ENCODE measurements around the gene INTS6L. TPM values are rescaled to one million over a fixed set of nuclear protein-coding genes. Genes with fewer than 3 reads are reported as not detected.

The INTS6L gene
- total RNA-seq, 2 experiments from 2014 or later, result 26.7 to 30.5 TPM

GRCh38 chrX:135549519-135549918, 29.1 kb downstream of the INTS6L start:
- ChIA-PET POLR2A (no interaction called here), CTCF (no interaction called here)
- Mint-ChIP-seq H3K4me3 (no peak overlapping the region), H3K27me3 (no peaks in the 10 kb centered on the region), H3K27ac (no peak overlapping the region), H3K36me3 (ENCODE audit: low read depth) (peaks cover 79% of the 10 kb centered on the region), H3K4me1 (ENCODE audit: low read depth) (peaks cover 5% of the 10 kb centered on the region), H3K9me3 (no peaks in the 10 kb centered on the region)
- Histone ChIP-seq H3K27ac (ENCODE audit: low read depth in 1 of 2, low read length in 2 of 2) (no peak overlapping the region), H3K27me3 (ENCODE audit: control insufficient read depth in 1 of 2, insufficient read depth in 2 of 2, low read length in 2 of 2) (no peaks in the 10 kb centered on the region), H3K4me1 (ENCODE audit: insufficient read depth, low read length) (peaks cover under 1% of the 10 kb centered on the region), H3K9me3 (ENCODE audit: control insufficient read depth in 1 of 2, insufficient read depth in 1 of 2, low read length in 2 of 2) (no peaks in the 10 kb centered on the region), H3K4me3 (ENCODE audit: low read length) (no peak overlapping the region), H3K36me3 (ENCODE audit: insufficient read depth, low read length) (peaks cover 44% of the 10 kb centered on the region)
- intact Hi-C loops (cut with DNase I, micrococcal nuclease), result no loop called here
- no peak for TF ChIP-seq CTCF (IDR thresholded peaks at IDR 0.05)
- no peak for ATAC-seq (ENCODE audit: poor library complexity)
- no peak for DNase-seq

GRCh38 chrX:135556055-135556454, 35.6 kb downstream of the INTS6L start:
- CTCF ChIA-PET, result no interaction called here
- peaks cover 27% of the 10 kb centered on the region for H3K36me3 ChIP-seq (ENCODE audit: insufficient read depth, low read length)
- H3K9me3 Mint-ChIP-seq, result no peaks in the 10 kb centered on the region
- DNase-seq (no peak), ATAC-seq (ENCODE audit: poor library complexity) (no peak)
- POLR2A ChIA-PET, result no interaction called here
- no peaks in the 10 kb centered on the region for H3K9me3 ChIP-seq (ENCODE audit: control insufficient read depth in 1 of 2, insufficient read depth in 1 of 2, low read length in 2 of 2)
- no peak overlapping the region for H3K4me3 ChIP-seq (ENCODE audit: low read length)
- H3K4me1 ChIP-seq (ENCODE audit: insufficient read depth, low read length), result no peaks in the 10 kb centered on the region
- no peak for TF ChIP-seq CTCF (IDR thresholded peaks at IDR 0.05)
- no peak overlapping the region for H3K27ac Mint-ChIP-seq
- intact Hi-C loops (cut with DNase I, micrococcal nuclease), result no loop called here
- no peak overlapping the region for H3K27ac ChIP-seq (ENCODE audit: low read depth in 1 of 2, low read length in 2 of 2)
- no peak overlapping the region for H3K4me3 Mint-ChIP-seq
- no peaks in the 10 kb centered on the region for H3K27me3 ChIP-seq (ENCODE audit: control insufficient read depth in 1 of 2, insufficient read depth in 2 of 2, low read length in 2 of 2)
- peaks cover 72% of the 10 kb centered on the region for H3K36me3 Mint-ChIP-seq (ENCODE audit: low read depth)
- no peaks in the 10 kb centered on the region for H3K27me3 Mint-ChIP-seq
- H3K4me1 Mint-ChIP-seq (ENCODE audit: low read depth), result no peaks in the 10 kb centered on the region

GRCh38 chrX:135557344-135557743, 36.9 kb downstream of the INTS6L start:
- ChIA-PET CTCF (no interaction called here), POLR2A (no interaction called here)
- no peaks in the 10 kb centered on the region for H3K4me1 ChIP-seq (ENCODE audit: insufficient read depth, low read length)
- Mint-ChIP-seq H3K4me3 (no peak overlapping the region), H3K9me3 (no peaks in the 10 kb centered on the region), H3K36me3 (ENCODE audit: low read depth) (peaks cover 72% of the 10 kb centered on the region), H3K27ac (no peak overlapping the region), H3K27me3 (no peaks in the 10 kb centered on the region), H3K4me1 (ENCODE audit: low read depth) (no peaks in the 10 kb centered on the region)
- no peaks in the 10 kb centered on the region for H3K9me3 ChIP-seq (ENCODE audit: control insufficient read depth in 1 of 2, insufficient read depth in 1 of 2, low read length in 2 of 2)
- TF ChIP-seq CTCF (IDR thresholded peaks at IDR 0.05), result no peak
- H3K36me3 ChIP-seq (ENCODE audit: insufficient read depth, low read length), result peaks cover 25% of the 10 kb centered on the region
- DNase-seq (no peak), ATAC-seq (ENCODE audit: poor library complexity) (no peak)
- no peaks in the 10 kb centered on the region for H3K27me3 ChIP-seq (ENCODE audit: control insufficient read depth in 1 of 2, insufficient read depth in 2 of 2, low read length in 2 of 2)
- intact Hi-C loops (cut with DNase I, micrococcal nuclease), result no loop called here
- H3K4me3 ChIP-seq (ENCODE audit: low read length), result no peak overlapping the region
- H3K27ac ChIP-seq (ENCODE audit: low read depth in 1 of 2, low read length in 2 of 2), result no peak overlapping the region
